K562 (cell line): ENCODE results near the gene RBFOX1. TPM values are rescaled to one million over a fixed set of nuclear protein-coding genes. Genes with fewer than 3 reads are reported as not detected.

Source experiments
- ATAC-seq: fragments of 200-7000 bp; cut with Tn5 transposase; 3 replicates; pipeline ENCODE4 v1.9.1; 2020; ENCODE audit warnings: moderate library complexity
- BruUV-seq: library from RNA; stranded (reverse); fragments of 400-500 nt; replicated peaks from 2 replicates; lab custom pipeline; 2021; lab: Mats Ljungman, UMichigan
- CTCF ChIA-PET: fragments of 300-600 bp; formaldehyde crosslinking; extraction: SDS; loops from one replicate; lab custom pipeline; 2021; ENCODE audit warnings: low intra/inter-chr PET ratio; lab: Yijun Ruan, JAX
- POLR2A ChIA-PET: fragments of 300-600, 350-650 bp; sonication (Branson Sonifier 250); formaldehyde crosslinking; extraction: SDS; loops from one replicate; lab custom pipeline; 2021; ENCODE audit warnings: antibody characterized with exemption, inconsistent platforms; lab: Yijun Ruan, JAX
- DNase-seq, 4 experiments: peaks; one replicate each; pipeline versions ENCODE4 v3.0.0 to v3.0.0-alpha.2; 2011 to 2018; ENCODE audit warnings: low spot score in 3 of 4, mixed read lengths in 3 of 4; ENCODE audit errors: extremely low read depth in 1 of 4
- FAIRE-seq: peaks from 2 replicates; lab custom pipeline; 2011; peaks lifted over from hg19 to GRCh38; lab: Jason Lieb, UNC
- H2AFZ ChIP-seq: 2 replicates; pipeline ENCODE4 v1.6.0; 2011; ENCODE audit warnings: low read depth, low read length, control low read depth, inconsistent platforms
- H3K27ac ChIP-seq: fragments of 200-600 bp; 3 replicates; pipeline ENCODE4 v1.8.0; 2011; ENCODE audit warnings: low read depth, mild to moderate bottlenecking, control low read depth, inconsistent platforms, low read length, moderate library complexity, mixed read lengths; ENCODE audit errors: extremely low read depth
- H3K27me3 ChIP-seq, 2 experiments: fragments of 300-600 bp in 1 of 2; 2 replicates in 1 of 2; 3 replicates in 1 of 2; pipeline versions ENCODE4 v1.6.0 to v1.8.0; 2011; ENCODE audit warnings: inconsistent platforms in 2 of 2, low read length in 2 of 2, mild to moderate bottlenecking in 1 of 2, mixed read lengths in 1 of 2, moderate library complexity in 1 of 2; ENCODE audit not compliant: control insufficient read depth in 2 of 2, insufficient read depth in 2 of 2
- H3K36me3 ChIP-seq: fragments of 300-600 bp; 3 replicates; pipeline ENCODE4 v1.8.0; 2011; ENCODE audit warnings: mild to moderate bottlenecking, low read length, inconsistent platforms; ENCODE audit not compliant: control insufficient read depth, insufficient read depth
- H3K4me1 ChIP-seq, 2 experiments: fragments of 200-600 bp in 1 of 2; replicated peaks in 1 of 2; 2 replicates in 1 of 2; 3 replicates in 1 of 2; pipeline versions ENCODE4 v1.5.1 to v1.8.0; 2011; ENCODE audit warnings: inconsistent platforms in 2 of 2, low read length in 2 of 2, mild to moderate bottlenecking in 1 of 2, mixed read lengths in 1 of 2, moderate library complexity in 1 of 2; ENCODE audit not compliant: control insufficient read depth in 2 of 2, insufficient read depth in 2 of 2
- H3K4me2 ChIP-seq: 2 replicates; pipeline ENCODE4 v1.6.1; 2011; ENCODE audit warnings: low read length, control low read depth, inconsistent platforms, mixed read lengths; ENCODE audit not compliant: insufficient read depth
- H3K4me3 ChIP-seq: fragments of 200-600 bp; sonication (generic), shearing (Covaris generic); 2 replicates; pipeline ENCODE4 v1.5.1; 2016; ENCODE audit warnings: control low read depth, inconsistent platforms
- H3K79me2 ChIP-seq: fragments of 200-600 bp; 3 replicates; pipeline ENCODE4 v1.8.0; 2011; ENCODE audit warnings: low read length, inconsistent platforms; ENCODE audit not compliant: control insufficient read depth, insufficient read depth
- H3K9ac ChIP-seq, 2 experiments: 2 replicates each; pipeline versions ENCODE4 v1.6.0 to v1.6.1; 2011; ENCODE audit warnings: low read depth in 2 of 2, low read length in 2 of 2, control low read depth in 1 of 2, inconsistent platforms in 1 of 2, mild to moderate bottlenecking in 1 of 2, mixed read lengths in 1 of 2; ENCODE audit not compliant: insufficient read depth in 1 of 2
- H3K9me1 ChIP-seq: one replicate; pipeline ENCODE4 v1.6.0; 2011; ENCODE audit warnings: inconsistent platforms, mild to moderate bottlenecking, low read length, moderate library complexity; ENCODE audit not compliant: control insufficient read depth, insufficient read depth
- H3K9me3 ChIP-seq: replicated peaks from 2 replicates; pipeline ENCODE4 v1.5.1; 2011; ENCODE audit warnings: low read depth, low read length, inconsistent platforms; ENCODE audit not compliant: control insufficient read depth, insufficient read depth
- H4K20me1 ChIP-seq: replicated peaks from 2 replicates; pipeline ENCODE4 v1.6.1; 2011; ENCODE audit warnings: low read length, inconsistent platforms, mixed read lengths; ENCODE audit not compliant: control insufficient read depth, insufficient read depth
- CUX1 ChIP-seq: fragments of 200-800 bp; sonication (Bioruptor generic); IDR thresholded peaks from 2 replicates; pipeline ENCODE4 v1.6.1; 2016; ENCODE audit warnings: missing genetic modification characterization, missing compliant biosample characterization
- EHMT2 ChIP-seq: fragments of 450-650 bp; IDR thresholded peaks from 2 replicates; pipeline ENCODE4 v1.6.1; 2018; ENCODE audit warnings: antibody characterized with exemption
- PHB2 ChIP-seq: fragments of 450-650 bp; IDR thresholded peaks from 2 replicates; pipeline ENCODE4 v1.6.1; 2017; ENCODE audit warnings: low read depth
- WGBS: fragments of 100-300 bp; shearing (Covaris generic); methylation state at CpG from one replicate; pipeline ENCODE4 v1.1.6; 2016; ENCODE audit warnings: low coverage, mixed read lengths; ENCODE audit not compliant: insufficient coverage; ENCODE audit errors: missing lambda C conversion rate; 5-methylcytosine and 5-hydroxymethylcytosine counted together
- in situ Hi-C: fragments of 300-500 bp; cut with MboI; formaldehyde crosslinking; loops from 4 replicates; pipeline ENCODE4 v1.15.0; 2018; ENCODE audit warnings: inconsistent platforms, mixed read lengths
- intact Hi-C: fragments of 100-400 bp; cut with micrococcal nuclease; formaldehyde crosslinking; loops from 2 replicates; pipeline ENCODE4 v1.14.2; 2022
- polyA plus RNA-seq, 8 experiments: library from polyadenylated mRNA; depleted of rRNA in 4 of 8; stranded (reverse) in 5 of 8; unstranded in 3 of 8; fragments of >200 nt; fragmentation: Nextera tagmentation in 2 of 8; fragmentation: Illumina TruSeq in 1 of 8; extraction: Ambion mirVana in 2 of 8; extraction: Trizol in 1 of 8; gene quantifications; 2 replicates each; pipeline versions ENCODE4 v1.2.1 to v1.2.3, GENCODE V29; 2011 to 2014; ENCODE audit warnings: inconsistent platforms in 1 of 8, missing spikeins in 1 of 8
- total RNA-seq, 7 experiments: library from RNA; depleted of rRNA in 6 of 7; stranded (reverse); fragments of >200 nt in 6 of 7; fragmentation: Illumina TruSeq in 2 of 7; extraction: Trizol in 2 of 7; gene quantifications; 2 replicates each; pipeline versions ENCODE4 v1.2.1 to v1.2.3, GENCODE V29; 2011 to 2021; ENCODE audit warnings: low replicate concordance in 1 of 7

RBFOX1 gene
- total and polyA plus RNA-seq, 9 of the 15 experiments (the other 6 are each of a cell fraction or from before 2014, with no cell fraction given) = 0.03 TPM; not detected in 8

GRCh38 chr16:7703672-7704071 lies 371.0 kb downstream of the RBFOX1 start:
- CTCF ChIA-PET = no interaction called here
- H3K4me3 ChIP-seq = no peak overlapping the region
- in situ Hi-C loops = no loop called here
- TF ChIP-seq PHB2 (no peak), CUX1 (CRISPR knock-in tag) (no peak), EHMT2 (no peak)
- H3K79me2 ChIP-seq = no peaks in the 10 kb centered on the region
- no peak overlapping the region for H3K27ac ChIP-seq
- POLR2A ChIA-PET = no interaction called here
- H3K9ac ChIP-seq = no peak overlapping the region
- H3K4me1 ChIP-seq = no peaks in the 10 kb centered on the region
- no peaks in the 10 kb centered on the region for H3K9me1 ChIP-seq
- intact Hi-C loops = no loop called here
- BruUV-seq = no TSS peak
- DNase-seq (no peak), FAIRE-seq (no peak), ATAC-seq (no peak)
- 0% methylated on average over 3 of the region's 3 CpGs for WGBS
- H3K36me3 ChIP-seq = no peaks in the 10 kb centered on the region
- no peaks in the 10 kb centered on the region for H3K9me3 ChIP-seq
- H3K27me3 ChIP-seq = 0 out of 5 replicates have a peak, but pooled peaks cover 0 to under 1% of the 10 kb centered on the region in 2 experiments
- H2AFZ ChIP-seq = no peak overlapping the region
- no peak overlapping the region for H3K4me2 ChIP-seq
- no peaks in the 10 kb centered on the region for H4K20me1 ChIP-seq
